GM12892 (cell line): ENCODE results near the gene DOCK9.

Source experiments
- POLR2A ChIP-seq: IDR thresholded peaks from 2 replicates; pipeline ENCODE4 v1.6.1; 2011; ENCODE audit warnings: low read depth, low read length, control low read depth
- POLR2AphosphoS5 ChIP-seq: IDR thresholded peaks from 2 replicates; pipeline ENCODE4 v1.6.1; 2011; ENCODE audit warnings: low read depth, low read length, control low read depth
- TAF1 ChIP-seq: IDR thresholded peaks from 2 replicates; pipeline ENCODE4 v1.6.1; 2011; ENCODE audit warnings: low read depth, mild to moderate bottlenecking, control low read depth, low read length, borderline replicate concordance

GRCh38 chr13:98992355-98992754, 14.5 kb upstream of the DOCK9 start:
- no peak for TF ChIP-seq POLR2A
- TF ChIP-seq POLR2AphosphoS5 = no peak
- no peak for TF ChIP-seq TAF1
